GM12891 (cell line): Measurements from ENCODE around the gene SMC6.

Source experiments
- POLR2A ChIP-seq: IDR thresholded peaks from 2 replicates; pipeline ENCODE4 v1.6.1; 2011; ENCODE audit warnings: low read depth, low read length, control low read depth
- TAF1 ChIP-seq: IDR thresholded peaks from 2 replicates; pipeline ENCODE4 v1.6.1; 2011; ENCODE audit warnings: low read depth, low read length, control low read depth

DNA sequence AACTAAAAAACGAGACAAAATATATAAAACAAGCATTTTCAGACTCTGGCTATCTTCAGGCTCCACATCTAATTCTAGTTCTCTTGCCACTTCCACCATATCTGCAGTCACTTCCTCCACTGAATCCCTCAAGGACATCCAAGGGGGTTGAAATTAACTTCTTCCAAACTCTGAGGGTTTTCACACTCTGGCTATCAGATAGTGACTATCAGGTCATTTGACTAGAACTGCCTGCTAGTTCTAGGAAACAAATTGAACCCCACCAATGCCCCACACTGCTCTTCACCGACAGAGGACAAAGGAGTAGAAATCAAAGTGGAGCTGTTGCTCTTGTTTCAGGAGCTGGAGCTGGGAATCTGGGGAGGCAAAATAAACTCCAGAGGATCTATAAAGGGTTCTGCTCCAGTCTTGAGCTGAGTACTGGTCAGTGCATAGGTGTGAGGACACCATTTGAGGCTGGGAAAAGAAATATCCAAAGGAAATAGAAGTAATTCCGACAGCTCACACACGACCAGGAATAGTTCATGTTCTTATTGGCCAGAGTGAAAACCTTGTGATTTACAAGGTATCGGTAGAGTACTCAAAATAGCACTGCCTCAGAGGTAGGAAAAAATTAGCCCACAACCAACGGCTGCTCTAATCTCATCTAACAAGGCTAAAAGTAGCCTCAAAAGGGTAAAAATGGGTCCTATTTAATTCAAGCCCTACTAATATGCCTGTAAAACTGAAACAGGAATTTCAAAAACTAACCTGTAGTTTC, 71.3 kb downstream of the SMC6 start:
- TF ChIP-seq TAF1 (no peak), POLR2A (no peak)
